Activated CD8-positive, alpha-beta memory T cell treated with anti-CD3 and anti-CD28 coated beads for 4 hours (primary cell): ENCODE measurements around the gene THEMIS.
A peak's percentile ranks its signal among the peaks of the same experiment; 100 is the strongest.
"Not testable (repeated sequence)": the region's sequence is repeated elsewhere in the genome, so short reads cannot be mapped to it uniquely, and the experiment has no call there.

Experiments
- DNase-seq, 2 donors: peaks; one replicate each; pipeline ENCODE4 v3.0.0-alpha.2; 2020; ENCODE audit warnings: low read depth in 2 of 2

The THEMIS gene

GRCh38 chr6:127794405-127794804 is 106.5 kb downstream of the THEMIS start:
- DNase-seq, result no peak

GRCh38 chr6:127793396-127793795 is 107.5 kb downstream of the THEMIS start:
- no peak for DNase-seq

- no peak for DNase-seq
Observed at GRCh38 chr6:127792616-127793015, 108.2 kb downstream of the THEMIS start.

- DNase-seq, result no peak
Observed at GRCh38 chr6:127791779-127792528, 108.9 kb downstream of the THEMIS start.

GRCh38 chr6:127790571-127790970 is 110.3 kb downstream of the THEMIS start:
- no peak for DNase-seq

- no peak for DNase-seq
Observed at GRCh38 chr6:127786109-127786508, 114.7 kb downstream of the THEMIS start.

- no peak for DNase-seq
Observed at GRCh38 chr6:127784468-127784867, 116.4 kb downstream of the THEMIS start.

GRCh38 chr6:127781636-127782272 is 119.1 kb downstream of the THEMIS start:
- DNase-seq, result not testable (repeated sequence)

GRCh38 chr6:127776320-127776719 is 124.5 kb downstream of the THEMIS start:
- DNase-seq, result no peak

GRCh38 chr6:127775371-127775770 is 125.5 kb downstream of the THEMIS start:
- DNase-seq, result no peak

- no peak for DNase-seq
Observed at GRCh38 chr6:127768745-127769144, 132.1 kb downstream of the THEMIS start.

GRCh38 chr6:127768223-127768622 is 132.6 kb downstream of the THEMIS start:
- DNase-seq, result no peak

GRCh38 chr6:127765949-127766348 is 134.9 kb downstream of the THEMIS start:
- no peak for DNase-seq

GRCh38 chr6:127762284-127762683 is 138.6 kb downstream of the THEMIS start:
- DNase-seq, result no peak

GRCh38 chr6:127761084-127761483 is 139.8 kb downstream of the THEMIS start:
- DNase-seq, result no peak

GRCh38 chr6:127749095-127749494 is 151.8 kb downstream of the THEMIS start:
- DNase-seq, result no peak

GRCh38 chr6:127748290-127748689 is 152.6 kb downstream of the THEMIS start:
- DNase-seq, result no peak

- no peak for DNase-seq
Observed at GRCh38 chr6:127738423-127738822, 162.4 kb downstream of the THEMIS start.

GRCh38 chr6:127737768-127738167 is 163.1 kb downstream of the THEMIS start:
- no peak for DNase-seq

GRCh38 chr6:127737009-127737486 is 163.8 kb downstream of the THEMIS start:
- DNase-seq, result peak in 1 of 2 donors; percentile 7

- DNase-seq, result no peak
Observed at GRCh38 chr6:127732927-127733326, 167.9 kb downstream of the THEMIS start.

GRCh38 chr6:127727260-127727953 is 173.5 kb downstream of the THEMIS start:
- DNase-seq, result no peak

GRCh38 chr6:127725821-127726220 is 175.0 kb downstream of the THEMIS start:
- DNase-seq, result no peak
